HG03521 (cell line): ENCODE measurements around the gene TMC1.
"Not testable (repeated sequence)": the region's sequence is repeated elsewhere in the genome, so short reads cannot be mapped to it uniquely, and the experiment has no call there.

Source experiments
- ATAC-seq: cut with Tn5 transposase; IDR thresholded peaks from one replicate; pipeline ENCODE4 v1.9.1; 2021; ENCODE audit warnings: mild to moderate bottlenecking, moderate library complexity; ENCODE audit not compliant: unreplicated experiment

The TMC1 gene

DNA sequence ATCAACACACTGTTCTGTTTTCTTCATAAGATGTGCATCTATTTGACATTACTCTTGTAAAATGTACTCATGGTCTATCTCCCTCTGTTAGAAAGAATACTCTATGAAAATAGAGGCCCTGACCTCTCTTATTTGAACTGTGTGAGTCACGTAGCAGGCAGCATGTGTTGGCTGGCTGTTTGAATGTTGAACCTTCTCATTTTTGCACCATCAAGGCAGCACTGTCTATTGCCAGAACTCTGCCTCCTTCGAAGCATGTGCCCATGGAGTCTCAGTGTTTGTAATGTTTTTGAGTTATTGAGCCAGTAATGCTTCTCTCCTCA is 287.0 kb downstream of the TMC1 start:
- no peak for ATAC-seq

DNA sequence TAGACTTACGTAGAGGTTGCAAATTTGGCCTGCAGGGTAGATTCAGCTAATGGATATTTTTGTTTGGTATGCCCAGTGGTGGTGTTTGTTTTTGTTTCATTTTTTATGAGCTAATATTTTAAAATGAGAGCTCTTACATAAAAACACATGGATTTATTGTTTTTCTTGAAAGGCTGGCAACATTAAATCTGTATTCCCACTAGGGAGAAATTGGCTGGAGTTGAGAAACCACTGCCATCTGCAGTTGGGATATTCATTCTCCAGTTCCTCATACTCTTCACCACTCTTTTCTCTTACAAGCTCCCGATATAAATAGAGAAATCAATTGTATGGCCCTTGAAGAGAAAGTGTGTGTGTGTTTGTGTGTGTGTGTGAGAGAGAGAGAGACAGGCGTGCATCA is 288.2 kb downstream of the TMC1 start:
- ATAC-seq: no peak

DNA sequence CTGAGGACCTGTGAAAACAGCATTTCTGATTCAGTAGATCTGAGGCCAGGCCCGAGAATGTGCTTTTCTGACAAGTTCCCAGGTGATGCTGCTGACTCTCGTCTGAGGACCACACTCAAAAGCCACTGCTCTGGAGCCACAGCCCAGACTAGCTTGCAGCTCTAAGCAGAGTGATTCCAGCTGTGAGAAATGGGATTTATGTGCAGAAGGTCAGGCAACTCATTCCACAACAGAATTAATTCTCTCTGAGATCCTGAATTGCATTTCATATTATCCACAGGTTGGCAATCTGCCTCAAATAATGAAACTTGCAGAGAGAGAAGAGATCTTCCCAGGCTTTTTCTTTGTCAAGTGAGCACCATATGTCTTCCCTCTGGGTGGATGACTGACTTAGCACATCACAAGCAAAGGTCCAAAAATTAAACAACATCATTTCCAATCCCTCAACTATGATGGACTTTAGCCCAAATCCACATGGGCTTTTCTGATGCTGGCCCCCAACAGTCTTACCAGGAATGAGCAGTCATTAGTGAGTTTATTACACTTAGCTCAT is 291.2 kb downstream of the TMC1 start:
- ATAC-seq: no peak

DNA sequence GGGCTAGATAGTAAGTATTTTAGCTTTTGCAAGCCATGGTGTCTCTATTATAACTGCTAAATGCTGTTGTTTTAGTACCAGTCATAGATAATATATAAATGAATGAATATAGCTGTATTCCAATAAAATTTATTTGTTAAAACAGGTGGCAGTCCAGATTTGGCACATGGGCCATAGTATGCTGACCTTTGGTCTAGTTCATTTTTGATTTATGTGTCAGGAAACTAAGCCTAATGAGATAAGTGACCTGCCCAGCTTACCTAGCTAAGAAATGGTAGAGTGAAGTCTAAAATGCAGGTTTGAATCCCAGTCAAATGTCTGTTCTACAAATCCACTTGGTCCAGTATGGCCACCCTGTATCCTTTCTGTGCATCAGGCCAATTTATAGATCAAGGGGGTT is 292.1 kb downstream of the TMC1 start:
- no peak for ATAC-seq

DNA sequence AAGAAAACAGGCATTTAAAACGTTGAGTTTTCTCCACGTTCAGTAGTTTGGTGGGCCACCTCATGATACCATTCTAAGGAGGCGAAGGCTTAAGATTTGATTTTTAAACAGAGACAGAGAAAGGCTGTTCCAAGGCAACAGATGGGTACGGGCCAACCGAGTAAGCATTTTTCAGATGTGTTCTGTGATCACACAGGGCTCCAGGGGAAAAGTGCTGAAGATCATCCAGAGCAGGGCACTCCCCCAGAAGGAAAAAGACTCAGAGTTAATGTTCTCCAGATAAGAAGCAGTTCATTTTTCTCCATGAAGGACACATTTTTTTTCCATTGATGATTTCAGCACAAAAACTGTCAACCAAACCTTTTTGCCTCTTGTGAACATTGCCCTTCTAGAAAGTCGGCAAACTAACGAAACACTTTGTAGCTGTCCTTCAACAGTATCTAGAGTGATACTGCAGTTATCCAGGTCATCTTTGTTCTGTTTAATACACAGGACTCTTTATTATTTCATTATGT is 292.7 kb downstream of the TMC1 start:
- no peak for ATAC-seq

DNA sequence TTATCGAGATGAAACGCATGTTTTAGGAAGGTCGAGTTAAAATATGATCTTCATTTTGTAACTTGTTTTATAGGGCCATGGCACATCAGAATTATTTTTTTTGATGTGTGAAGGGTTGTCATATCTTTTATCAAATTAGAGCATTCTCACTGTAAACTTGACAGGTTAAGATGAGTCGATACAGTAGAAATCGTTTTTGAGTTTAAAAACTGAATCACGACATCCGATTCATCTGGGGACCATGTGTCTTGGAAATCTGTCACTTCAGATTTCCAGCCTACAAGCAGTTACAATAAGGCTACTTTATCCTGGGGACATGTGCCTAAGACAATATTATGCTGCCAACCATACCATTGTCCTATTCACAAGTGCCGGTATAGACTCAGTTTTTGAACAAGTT is 295.3 kb downstream of the TMC1 start:
- ATAC-seq: no peak

DNA sequence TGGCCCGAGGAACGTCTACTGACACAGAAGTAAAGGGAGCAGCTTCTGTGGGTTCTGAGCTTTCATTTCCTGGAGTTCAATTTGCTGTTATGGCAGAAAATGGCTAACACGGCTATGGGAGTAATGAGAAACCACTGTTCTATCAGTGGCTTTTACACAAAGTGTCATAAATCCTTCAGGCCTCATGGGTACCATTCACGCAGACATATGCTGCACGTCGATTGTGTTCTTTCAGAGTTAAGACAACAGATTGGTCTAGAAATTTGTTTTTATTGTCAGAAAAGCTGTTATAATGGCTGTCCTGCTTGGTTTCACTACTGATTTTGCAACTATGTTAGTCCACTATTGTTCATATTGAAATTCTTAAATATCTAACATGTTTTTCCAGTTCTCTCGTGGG is 296.0 kb downstream of the TMC1 start:
- ATAC-seq: no peak

DNA sequence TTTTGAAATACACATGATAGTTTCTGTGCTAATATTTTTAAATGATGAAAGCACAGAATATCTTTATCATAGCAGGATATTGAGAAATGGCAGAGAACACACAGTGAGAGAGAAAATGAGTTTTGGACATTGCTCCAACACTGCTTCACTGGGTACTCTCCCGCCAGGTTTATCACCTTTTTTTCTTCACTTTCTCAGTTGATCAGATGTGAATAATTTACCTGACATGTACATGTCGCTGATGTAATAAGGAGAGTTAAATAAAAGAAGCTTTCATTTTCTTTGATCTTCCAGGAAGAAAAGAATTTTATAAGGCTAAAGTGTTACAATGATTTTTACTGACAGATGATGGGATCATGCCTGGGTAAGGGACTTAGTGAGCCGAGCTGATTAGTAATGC is 297.0 kb downstream of the TMC1 start:
- ATAC-seq: no peak

DNA sequence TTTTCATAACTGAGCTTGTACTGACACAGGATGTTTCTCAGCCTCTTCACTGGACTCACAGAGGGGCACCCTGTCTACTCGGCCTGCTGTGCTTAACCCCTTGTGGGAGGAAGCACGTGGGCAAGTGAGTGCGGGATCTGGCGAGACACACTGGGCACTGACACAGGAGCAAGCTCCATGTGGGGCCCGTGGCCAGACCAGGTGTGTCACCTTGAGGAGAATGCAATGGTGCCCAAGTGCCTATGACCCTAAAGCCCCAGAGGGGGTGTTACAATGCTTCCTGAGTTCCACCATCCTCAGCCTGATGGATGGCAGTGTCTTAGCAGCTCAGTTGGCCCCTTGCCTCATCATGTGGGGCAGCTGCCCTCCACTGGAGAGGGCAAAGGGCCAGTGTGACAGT is 302.6 kb downstream of the TMC1 start:
- ATAC-seq: no peak

DNA sequence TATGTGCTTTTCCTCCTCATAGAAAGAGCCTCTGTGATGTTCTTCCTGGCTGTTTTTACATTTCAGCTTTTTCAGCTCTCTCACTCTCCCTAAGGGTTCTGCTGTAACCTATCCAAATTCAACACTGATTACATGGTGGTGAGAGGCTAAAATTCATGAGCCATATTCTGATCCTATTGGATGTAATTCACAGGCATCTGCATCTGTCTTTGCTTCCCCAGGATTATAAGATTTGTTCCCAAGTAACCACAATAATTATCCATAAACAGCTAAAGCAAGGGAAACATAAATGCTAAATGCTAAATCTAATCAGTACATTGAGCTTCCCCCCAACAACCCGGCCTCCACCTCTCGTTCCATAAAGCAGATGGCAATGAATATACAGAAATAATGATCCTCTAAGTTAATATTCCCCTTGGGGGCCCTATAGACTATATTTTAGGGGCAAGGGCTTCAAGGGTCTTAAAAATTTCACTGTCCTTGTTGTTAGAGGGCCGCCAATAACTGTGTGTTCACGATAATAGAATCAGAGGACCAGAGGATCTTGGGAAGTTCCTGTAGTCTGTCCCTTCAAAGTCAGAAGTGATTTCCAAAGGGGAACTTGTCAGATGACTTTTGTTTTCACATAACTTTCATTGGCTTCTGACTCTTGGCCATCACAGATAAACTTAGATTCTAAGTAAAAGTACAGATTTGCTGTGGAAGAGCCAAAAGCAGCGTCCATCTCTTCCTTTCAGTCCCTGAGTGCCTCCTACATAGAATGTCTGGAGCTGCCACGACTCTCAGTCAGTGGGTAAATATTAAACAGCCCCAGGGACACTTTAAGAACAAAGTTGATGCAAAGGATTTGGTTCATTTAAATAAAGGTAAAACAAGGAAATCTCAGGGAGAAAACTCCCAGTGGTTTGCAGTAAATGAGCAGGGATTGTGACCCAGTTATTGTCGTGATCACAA is 305.9 kb downstream of the TMC1 start:
- no peak for ATAC-seq

DNA sequence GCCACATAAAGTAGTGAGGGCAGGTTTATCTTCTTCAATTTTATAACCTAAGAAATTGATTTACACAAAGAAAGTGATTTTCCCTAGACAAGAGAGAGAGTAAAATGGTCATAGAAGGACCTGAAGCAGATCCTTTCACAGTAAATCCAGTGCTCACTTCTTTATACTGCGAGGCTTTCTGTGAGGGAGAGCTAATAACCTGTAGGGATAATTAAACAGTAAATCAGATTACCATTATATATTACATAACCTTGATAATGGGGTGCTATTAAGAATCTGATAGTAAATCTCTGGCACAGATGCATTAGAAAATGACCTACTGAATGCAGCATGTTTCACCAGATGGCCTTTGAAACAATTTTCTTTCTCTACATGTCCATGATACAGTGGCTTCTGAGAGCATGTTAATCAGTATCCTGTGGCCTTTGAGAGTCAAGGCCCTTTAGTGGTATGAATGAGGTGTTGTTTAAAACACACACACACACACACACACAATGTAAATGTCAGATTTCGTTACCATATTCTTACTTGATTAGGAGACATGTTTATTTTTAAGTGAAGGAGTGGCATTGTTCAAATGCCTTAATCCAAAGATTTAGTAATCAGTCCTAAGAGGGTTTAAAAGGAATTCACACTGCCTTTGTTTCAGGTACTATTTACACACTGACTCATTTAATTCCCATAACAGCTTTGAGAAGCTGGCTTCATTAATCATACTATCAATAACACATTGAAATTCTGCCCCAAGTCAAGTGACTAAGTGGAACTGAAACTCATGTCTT is 306.7 kb downstream of the TMC1 start:
- no peak for ATAC-seq

DNA sequence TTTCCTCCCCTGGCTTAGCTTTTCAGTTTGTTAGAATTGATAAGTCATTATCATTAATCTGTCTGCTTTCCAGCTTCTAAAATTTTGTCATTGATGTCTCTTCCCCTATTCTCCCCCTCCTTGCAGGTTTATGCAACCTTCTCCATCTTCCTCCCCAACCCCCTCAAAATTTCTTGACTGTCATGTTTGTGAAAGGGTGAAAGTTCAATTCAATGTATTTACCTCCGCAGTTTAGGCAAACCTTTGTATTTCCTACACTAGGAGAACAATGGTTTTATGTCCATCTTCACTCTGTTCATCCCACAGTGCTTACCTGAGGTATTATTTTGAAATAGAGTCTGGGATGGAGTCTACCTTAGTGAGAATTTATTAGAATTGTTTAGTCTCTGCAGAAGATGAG is 313.6 kb downstream of the TMC1 start:
- no peak for ATAC-seq

DNA sequence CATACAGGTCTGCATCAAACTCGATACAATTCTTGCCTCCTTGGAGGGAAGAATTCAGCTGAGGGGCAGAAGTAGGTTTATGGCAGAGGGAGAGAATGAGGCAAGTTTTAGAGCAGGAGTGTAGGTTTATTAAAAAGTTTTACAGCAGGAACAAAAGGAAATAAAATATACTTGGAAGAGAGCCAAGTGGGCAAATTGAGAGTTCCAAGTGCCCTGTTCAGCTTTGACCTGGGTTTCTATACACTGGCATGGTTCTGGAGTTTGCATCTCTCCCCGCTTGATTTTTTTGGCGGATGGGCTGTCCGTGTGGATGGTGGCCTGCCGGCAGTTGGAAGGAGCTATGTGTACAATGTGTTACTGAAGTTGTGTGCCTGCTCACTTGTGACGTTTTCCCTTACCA is 315.4 kb downstream of the TMC1 start:
- no peak for ATAC-seq

DNA sequence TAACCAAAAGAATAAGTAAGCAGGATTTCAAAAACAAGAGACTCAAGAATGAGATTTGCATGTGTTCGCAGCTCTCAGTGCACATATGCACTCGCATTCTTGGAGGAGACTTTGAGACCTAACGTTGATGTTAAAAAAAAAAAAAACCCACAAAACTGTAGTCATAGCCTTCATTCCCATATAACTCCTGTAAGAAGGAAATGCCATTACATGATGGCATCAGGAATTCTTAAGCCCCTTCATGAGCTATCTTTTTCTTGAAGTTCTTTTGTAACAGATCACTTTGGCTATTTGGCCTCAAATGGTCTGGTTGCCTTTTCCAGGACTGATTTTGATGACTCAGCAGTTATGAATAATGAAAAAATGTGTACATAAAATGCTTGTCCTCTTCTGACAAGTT is 317.7 kb downstream of the TMC1 start:
- no peak for ATAC-seq

DNA sequence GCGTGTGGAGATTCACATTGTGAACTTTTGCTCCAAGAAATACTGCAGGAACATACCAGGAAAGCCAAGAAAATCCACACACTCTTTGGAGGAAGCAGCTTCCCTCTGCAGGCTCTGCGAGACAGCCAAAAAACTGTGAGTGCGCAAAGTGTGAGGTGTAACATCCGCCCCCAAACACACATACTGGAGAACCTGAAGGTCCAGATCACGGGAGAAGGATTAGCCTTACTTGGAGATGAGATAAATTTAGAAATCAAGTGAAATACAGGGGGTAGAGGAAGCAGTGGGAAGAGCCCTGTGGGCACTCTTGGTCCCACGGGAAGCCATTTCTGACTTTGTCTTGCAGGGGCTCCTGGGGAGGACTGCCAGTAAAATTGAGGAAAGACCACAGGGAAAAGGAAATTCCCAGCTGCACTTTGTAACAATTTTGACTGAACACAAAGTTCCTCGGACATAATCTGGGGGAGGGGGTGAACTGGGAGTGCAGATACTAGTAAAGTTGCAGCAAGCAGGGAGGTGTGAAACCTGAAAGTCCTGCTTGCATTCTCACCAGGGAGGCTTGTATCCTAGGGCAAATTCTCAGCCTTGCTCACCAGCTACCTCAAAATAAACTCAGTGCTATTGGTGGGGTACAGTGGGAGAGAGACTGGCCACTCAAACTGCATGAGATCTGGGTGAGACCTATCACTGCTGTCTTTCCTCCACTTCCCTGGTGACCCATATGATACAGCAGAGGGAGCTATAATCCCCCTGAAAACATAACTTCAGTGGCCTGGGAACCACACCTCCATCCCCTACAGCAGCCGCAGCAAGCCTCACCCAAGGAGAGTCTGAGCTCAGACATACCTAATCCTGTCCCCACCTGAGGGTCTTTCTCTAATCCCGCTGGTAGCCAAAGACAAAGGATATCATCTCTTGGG is 322.4 kb downstream of the TMC1 start:
- no peak for ATAC-seq

DNA sequence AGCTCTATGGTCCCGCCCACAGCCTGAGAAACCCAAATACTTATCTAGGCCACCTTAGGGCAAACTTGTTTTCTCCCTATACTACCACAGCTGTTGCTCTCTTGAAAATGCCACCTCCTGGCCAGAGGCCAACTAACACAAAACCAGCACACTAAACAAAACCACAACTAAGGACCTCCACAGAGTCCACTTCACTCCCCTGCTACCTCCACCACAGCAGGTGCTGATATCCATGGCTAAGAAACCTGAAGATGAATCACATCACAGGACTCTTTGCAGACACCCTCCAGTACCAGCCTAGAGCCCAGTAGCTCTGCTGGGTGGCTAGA is 323.0 kb downstream of the TMC1 start:
- no peak for ATAC-seq

DNA sequence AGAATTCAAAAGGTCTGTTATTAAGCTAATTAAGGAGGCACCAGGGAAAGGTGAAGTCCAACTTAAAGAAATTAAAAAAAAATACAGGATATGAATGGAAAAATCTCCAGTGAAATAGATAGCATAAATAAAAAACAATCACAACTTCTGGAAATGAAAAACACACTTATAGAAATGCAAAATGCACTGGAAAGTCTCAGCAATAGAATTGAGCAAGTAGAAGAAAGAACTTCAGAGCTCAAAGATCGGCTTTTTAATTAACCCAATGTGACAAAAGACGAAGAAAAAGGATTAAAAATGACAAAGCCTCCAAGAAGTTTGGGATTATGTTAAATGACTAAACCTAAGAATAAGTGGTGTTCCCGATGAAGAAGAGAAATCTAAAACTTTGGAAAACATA is 323.6 kb downstream of the TMC1 start:
- not testable (repeated sequence) for ATAC-seq

DNA sequence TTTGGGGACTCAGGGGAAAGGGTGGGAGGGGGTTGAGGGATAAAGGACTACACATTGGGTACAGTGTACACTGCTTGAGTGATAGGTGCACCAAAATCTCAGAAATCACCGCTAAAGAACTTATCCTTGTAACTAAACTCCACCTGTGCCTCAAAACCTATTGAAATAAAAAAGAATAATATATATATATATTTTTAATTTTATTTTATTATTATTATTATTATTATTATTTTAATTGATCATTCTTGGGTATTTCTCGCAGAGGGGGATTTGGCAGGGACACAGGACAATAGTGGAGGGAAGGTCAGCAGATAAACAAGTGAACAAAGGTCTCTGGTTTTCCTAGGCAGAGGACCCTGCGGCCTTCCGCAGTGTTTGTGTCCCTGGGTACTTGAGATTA is 328.8 kb downstream of the TMC1 start:
- not testable (repeated sequence) for ATAC-seq

DNA sequence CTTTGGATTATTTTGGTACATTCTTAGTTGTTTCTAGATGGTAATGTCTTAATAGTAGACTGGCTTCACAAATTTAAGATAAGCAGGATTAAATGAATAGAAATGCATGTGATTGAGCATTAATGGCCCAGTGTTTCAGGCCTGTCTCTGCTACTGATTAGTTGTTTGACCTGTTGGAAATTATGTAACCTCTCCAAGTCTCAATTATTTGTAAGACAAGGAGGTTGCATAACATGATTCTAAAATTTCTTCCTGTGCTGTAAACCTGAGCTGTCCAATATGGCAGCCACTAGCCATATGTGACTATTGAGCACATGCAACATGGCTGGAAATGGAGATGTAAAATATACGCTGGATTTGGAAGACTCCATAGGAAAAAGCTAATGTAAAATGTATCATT is 333.9 kb downstream of the TMC1 start:
- ATAC-seq: no peak

DNA sequence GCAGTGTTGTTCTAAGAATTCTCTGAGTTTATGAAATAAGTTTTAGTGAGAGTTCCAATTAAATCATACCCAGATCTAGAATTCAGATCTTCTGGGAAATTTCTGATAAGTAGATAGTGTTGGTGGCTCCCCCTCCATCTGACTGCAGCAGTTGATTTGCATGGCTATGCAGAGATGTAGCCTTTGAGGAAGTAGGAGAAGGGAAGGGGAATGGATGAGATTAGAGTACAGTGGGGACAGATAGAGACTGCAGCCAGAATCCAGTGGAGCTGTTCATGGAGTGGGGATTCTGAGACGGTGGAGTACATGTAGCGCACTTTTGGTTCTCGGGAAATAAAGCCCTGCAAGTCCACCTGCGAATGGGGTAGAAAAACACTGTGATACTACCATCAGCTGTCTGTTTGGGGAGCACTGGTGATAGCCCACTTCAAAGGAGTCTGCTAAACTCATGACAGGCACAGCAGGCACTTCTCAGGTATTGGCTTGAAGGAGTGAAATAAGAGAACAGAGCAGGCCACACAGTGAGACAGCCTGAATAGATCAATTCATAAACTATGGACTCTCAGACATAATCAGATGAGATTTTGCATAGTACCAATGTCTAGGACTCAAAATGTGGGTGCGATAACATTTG is 334.6 kb downstream of the TMC1 start:
- ATAC-seq: no peak
